GM12878 (cell line): ENCODE results near the gene RTEL1. TPM values are rescaled to one million over a fixed set of nuclear protein-coding genes. Genes with fewer than 3 reads are reported as not detected.

Experiments
- ATAC-seq: fragments of 200-7000 bp; cut with Tn5 transposase; 3 replicates; pipeline ENCODE4 v1.9.1; 2020; ENCODE audit warnings: mild to moderate bottlenecking, moderate library complexity
- BruUV-seq: library from RNA; stranded (reverse); fragments of 400-500 nt; replicated peaks from 2 replicates; lab custom pipeline; 2021; lab: Mats Ljungman, UMichigan
- CTCF ChIA-PET: fragments of 300-600 bp; sonication (Branson Sonifier 250); formaldehyde crosslinking; extraction: SDS; loops from one replicate; lab custom pipeline; 2021; ENCODE audit warnings: inconsistent platforms; lab: Yijun Ruan, JAX
- POLR2A ChIA-PET: fragments of 350-600 bp; formaldehyde crosslinking; extraction: SDS; loops from one replicate; lab custom pipeline; 2021; ENCODE audit warnings: inconsistent platforms; lab: Charles Lee
- RAD21 ChIA-PET: fragments of 300-600 bp; sonication (Branson Sonifier 250); formaldehyde crosslinking; loops from one replicate; lab custom pipeline; 2023; ENCODE audit warnings: antibody characterized with exemption; ENCODE audit not compliant: unreplicated experiment; lab: Charles Lee
- SMC1A ChIA-PET: fragments of 300-600 bp; sonication (Branson Sonifier 250); formaldehyde crosslinking; loops from one replicate; lab custom pipeline; 2023; ENCODE audit not compliant: unreplicated experiment, uncharacterized antibody; lab: Charles Lee
- DNase-seq: peaks from one replicate; pipeline ENCODE4 v3.0.0-alpha.2; 2011; ENCODE audit warnings: low read depth, low spot score
- FAIRE-seq: peaks from 3 replicates; lab custom pipeline; 2011; peaks lifted over from hg19 to GRCh38; lab: Jason Lieb, UNC
- H2AFZ ChIP-seq: 2 replicates; pipeline ENCODE4 v1.6.0; 2011; ENCODE audit warnings: low read depth, low read length, control low read depth; ENCODE audit not compliant: control insufficient read depth
- H3K27ac ChIP-seq: 2 replicates; pipeline ENCODE4 v1.5.1; 2011; ENCODE audit warnings: control low read depth; ENCODE audit not compliant: control insufficient read depth, insufficient read depth
- H3K27me3 ChIP-seq, 2 experiments: replicated peaks in 1 of 2; 2 replicates each; pipeline versions ENCODE4 v1.6.0 to v1.6.1; 2011; ENCODE audit warnings: low read length in 1 of 2; ENCODE audit not compliant: control insufficient read depth in 2 of 2, insufficient read depth in 2 of 2
- H3K36me3 ChIP-seq, 2 experiments: 2 replicates each; pipeline ENCODE4 v1.5.1; 2011; ENCODE audit warnings: low read length in 1 of 2; ENCODE audit not compliant: control insufficient read depth in 2 of 2, insufficient read depth in 2 of 2
- H3K4me1 ChIP-seq: 2 replicates; pipeline ENCODE4 v1.6.1; 2011; ENCODE audit warnings: mild to moderate bottlenecking, low read length, moderate library complexity, mixed read lengths; ENCODE audit not compliant: control insufficient read depth, insufficient read depth
- H3K4me2 ChIP-seq: 2 replicates; pipeline ENCODE4 v1.6.0; 2011; ENCODE audit warnings: control low read depth; ENCODE audit not compliant: control insufficient read depth, insufficient read depth
- H3K4me3 ChIP-seq: fragments of 200-600 bp; sonication (generic); 2 replicates; pipeline ENCODE4 v1.5.1; 2016
- H3K79me2 ChIP-seq: 2 replicates; pipeline ENCODE4 v1.6.0; 2011; ENCODE audit warnings: low read length; ENCODE audit not compliant: control insufficient read depth, insufficient read depth
- H3K9ac ChIP-seq: 2 replicates; pipeline ENCODE4 v1.8.0; 2011; ENCODE audit warnings: low read length, control low read depth, mixed read lengths; ENCODE audit not compliant: control insufficient read depth, insufficient read depth
- H3K9me3 ChIP-seq: replicated peaks from 3 replicates; pipeline ENCODE4 v1.5.1; 2011; ENCODE audit warnings: mild to moderate bottlenecking, low read length; ENCODE audit not compliant: control insufficient read depth, insufficient read depth
- H4K20me1 ChIP-seq: 2 replicates; pipeline ENCODE4 v1.6.0; 2011; ENCODE audit not compliant: control insufficient read depth, insufficient read depth
- BHLHE40 ChIP-seq, 2 experiments: fragments of 450-650 bp in 1 of 2; IDR thresholded peaks; 2 replicates each; pipeline ENCODE4 v1.6.1; 2011 to 2017; ENCODE audit warnings: low read depth in 2 of 2, borderline replicate concordance in 1 of 2, improper control_type of control experiment in 1 of 2, low read length in 1 of 2, mild to moderate bottlenecking in 1 of 2
- EGR1 ChIP-seq, 2 experiments: IDR thresholded peaks; 1 replicate in 1 of 2; 2 replicates in 1 of 2; pipeline ENCODE4 v1.6.1; 2011 to 2012; ENCODE audit warnings: low read depth in 2 of 2, low read length in 2 of 2, borderline replicate concordance in 1 of 2, mild to moderate bottlenecking in 1 of 2, moderate library complexity in 1 of 2
- ESRRA ChIP-seq: IDR thresholded peaks from 2 replicates; pipeline ENCODE4 v1.6.1; 2012; ENCODE audit warnings: mild to moderate bottlenecking, low read length, improper control_type of control experiment
- IRF4 ChIP-seq: IDR thresholded peaks from 2 replicates; pipeline ENCODE4 v1.6.1; 2011; ENCODE audit warnings: low read depth, low read length
- IRF5 ChIP-seq: fragments of 450-650 bp; IDR thresholded peaks from 2 replicates; pipeline ENCODE4 v1.6.1; 2017; ENCODE audit warnings: borderline replicate concordance
- MXI1 ChIP-seq: fragments of 150-350 bp; IDR thresholded peaks from 2 replicates; pipeline ENCODE4 v1.6.1; 2011; ENCODE audit warnings: low read depth, mild to moderate bottlenecking, inconsistent platforms, low read length, improper control_type of control experiment
- NFYA ChIP-seq: IDR thresholded peaks from 2 replicates; pipeline ENCODE4 v1.6.1; 2011; ENCODE audit warnings: low read depth, mild to moderate bottlenecking, low read length, improper control_type of control experiment, borderline replicate concordance
- POLR2AphosphoS5 ChIP-seq: IDR thresholded peaks from 2 replicates; pipeline ENCODE4 v1.6.1; 2011; ENCODE audit warnings: mild to moderate bottlenecking, low read length, inconsistent platforms
- RAD51 ChIP-seq: fragments of 450-650 bp; IDR thresholded peaks from 2 replicates; pipeline ENCODE4 v1.6.1; 2016; ENCODE audit warnings: moderate library complexity, mild to moderate bottlenecking, inconsistent platforms
- RFX5 ChIP-seq: IDR thresholded peaks from 2 replicates; pipeline ENCODE4 v1.6.1; 2011; ENCODE audit warnings: low read depth, low read length, improper control_type of control experiment
- SUPT20H ChIP-seq: IDR thresholded peaks from 2 replicates; pipeline ENCODE4 v1.6.1; 2011; ENCODE audit warnings: low read depth, mild to moderate bottlenecking, low read length, moderate library complexity, borderline replicate concordance; ENCODE audit not compliant: control insufficient read depth
- TBL1XR1 ChIP-seq: IDR thresholded peaks from 2 replicates; pipeline ENCODE4 v1.6.1; 2012; ENCODE audit warnings: low read depth, low read length, improper control_type of control experiment
- USF1 ChIP-seq: IDR thresholded peaks from 2 replicates; pipeline ENCODE4 v1.6.1; 2011; ENCODE audit warnings: borderline replicate concordance, low read depth, mild to moderate bottlenecking, moderate library complexity, mixed read lengths, low read length; ENCODE audit not compliant: insufficient read depth; ENCODE audit errors: extremely low read length
- YBX1 ChIP-seq: fragments of 450-650 bp; IDR thresholded peaks from 2 replicates; pipeline ENCODE4 v1.6.1; 2016; ENCODE audit warnings: antibody characterized with exemption
- ZNF217 ChIP-seq: fragments of 450-650 bp; IDR thresholded peaks from 2 replicates; pipeline ENCODE4 v1.6.1; 2017; ENCODE audit warnings: antibody characterized with exemption, mild to moderate bottlenecking
- WGBS: methylation state at CpG from one replicate; pipeline ENCODE4 v1.1.6; 2016; ENCODE audit warnings: low lambda C conversion rate; ENCODE audit not compliant: insufficient replicate concordance, insufficient coverage; ENCODE audit errors: missing lambda C conversion rate; 5-methylcytosine and 5-hydroxymethylcytosine counted together
- in situ Hi-C: fragments of 300-500 bp; cut with MboI; formaldehyde crosslinking; loops from 9 replicates; pipeline ENCODE4 v1.14.3; 2018; ENCODE audit warnings: mixed read lengths
- intact Hi-C: fragments of 100-400 bp; cut with micrococcal nuclease; formaldehyde crosslinking; loops from one replicate; pipeline ENCODE4 v1.14.2; 2022; ENCODE audit not compliant: unreplicated experiment
- polyA plus RNA-seq, 11 experiments: library from polyadenylated mRNA; depleted of rRNA in 4 of 11; unstranded in 6 of 11; stranded (reverse) in 5 of 11; fragments of >200 nt; fragmentation: Nextera tagmentation in 4 of 11; fragmentation: Illumina TruSeq in 1 of 11; extraction: Ambion mirVana in 4 of 11; extraction: Trizol in 1 of 11; gene quantifications; 1 replicate in 1 of 11; 2 replicates in 10 of 11; pipeline versions ENCODE4 v1.2.1 to v1.2.3, GENCODE V29; 2011 to 2016; ENCODE audit warnings: inconsistent platforms in 2 of 11, missing spikeins in 2 of 11, low read depth in 1 of 11
- total RNA-seq, 4 experiments: library from RNA; depleted of rRNA in 3 of 4; stranded (reverse); fragments of >200 nt in 3 of 4; fragmentation: Illumina TruSeq in 1 of 4; extraction: Trizol in 1 of 4; gene quantifications; 2 replicates each; pipeline versions ENCODE4 v1.2.1 to v1.2.3, GENCODE V29; 2013 to 2021

Gene RTEL1
- total and polyA plus RNA-seq, 10 of the 15 experiments (the other 5 are each of a cell fraction or from before 2014, with no cell fraction given): 0.40 to 37.2 (median 15.6) TPM; not detected in 1

GRCh38 chr20:63686094-63686491 lies 28.0 kb downstream of the RTEL1 start:
- Histone ChIP-seq H3K9me3 (no peaks in the 10 kb centered on the region), H3K4me3 (no peak overlapping the region), H3K27me3 (no peaks in the 10 kb centered on the region), H3K4me1 (no peaks in the 10 kb centered on the region), H3K4me2 (no peak overlapping the region), H3K27ac (no peak overlapping the region), H3K9ac (no peak overlapping the region), H4K20me1 (no peaks in the 10 kb centered on the region), H2AFZ (no peak overlapping the region), H3K36me3 (no peaks in the 10 kb centered on the region; a peak in 1 of 4 replicates), H3K79me2 (no peaks in the 10 kb centered on the region)
- DNase-seq (no peak), ATAC-seq (no peak), FAIRE-seq (no peak)
- no TSS peak for BruUV-seq
- ChIA-PET RAD21 (no interaction called here), CTCF (no interaction called here), POLR2A (no interaction called here), SMC1A (no interaction called here)
- in situ Hi-C loops (no loop called here), intact Hi-C loops (no loop called here)
- 92% methylated on average over 24 of the region's 24 CpGs for WGBS
- no peak for TF ChIP-seq RAD51
- no peak for TF ChIP-seq YBX1
- no peak for TF ChIP-seq ESRRA
- no peak for TF ChIP-seq RFX5
- TF ChIP-seq MXI1: no peak
- no peak for TF ChIP-seq NFYA

GRCh38 chr20:63686492-63687321 lies 28.6 kb downstream of the RTEL1 start:
- ATAC-seq (no peak), DNase-seq (no peak), FAIRE-seq (no peak)
- Histone ChIP-seq H3K4me3 (no peak overlapping the region), H3K4me1 (no peaks in the 10 kb centered on the region), H3K27me3 (no peaks in the 10 kb centered on the region), H3K9me3 (no peaks in the 10 kb centered on the region), H3K36me3 (no peaks in the 10 kb centered on the region; a peak in 1 of 4 replicates), H3K79me2 (no peaks in the 10 kb centered on the region), H4K20me1 (no peaks in the 10 kb centered on the region), H3K27ac (no peak overlapping the region), H2AFZ (no peak overlapping the region), H3K9ac (no peak overlapping the region), H3K4me2 (no peak overlapping the region)
- intact Hi-C loops: no loop called here
- 45% methylated on average over 41 of the region's 45 CpGs for WGBS
- SMC1A ChIA-PET: interaction anchor here (1.5 kb wide), 1 partner anchor 149 kb away, joined by 3 read pairs; no protein-coding TSS in a partner anchor
- in situ Hi-C loops: no loop called here
- RAD21 ChIA-PET: no interaction called here
- CTCF ChIA-PET: no interaction called here
- BruUV-seq: TSS peak; percentile 29
- POLR2A ChIA-PET: no interaction called here
- TF ChIP-seq POLR2AphosphoS5: no peak
- no peak for TF ChIP-seq USF1
- no peak for TF ChIP-seq TBL1XR1
- no peak for TF ChIP-seq IRF4
- peak; percentile 33 to 34; a peak in 1 of 4 replicates for TF ChIP-seq BHLHE40 (IDR thresholded peaks at IDR 0.05; ENCODE audit: borderline replicate concordance in 1 of 2, low read depth in 2 of 2, low read length in 1 of 2)
- TF ChIP-seq ZNF217: no peak
- TF ChIP-seq SUPT20H: no peak
- peak in 1 of 2 experiments; percentile 59; a peak in 2 of 3 replicates for TF ChIP-seq EGR1 (IDR thresholded peaks at IDR 0.05; ENCODE audit: borderline replicate concordance in 1 of 2, low read depth in 2 of 2, low read length in 2 of 2)
- TF ChIP-seq IRF5: no peak
